Loucy (cell line): ENCODE data around the gene KDM5A.
"Not testable (repeated sequence)": the region's sequence is repeated elsewhere in the genome, so short reads cannot be mapped to it uniquely, and the experiment has no call there.

Experiments
- H2AFZ ChIP-seq: fragments of 200-600 bp; sonication (generic); 2 replicates; pipeline ENCODE4 v1.6.0; 2016; ENCODE audit warnings: antibody characterized with exemption, mild to moderate bottlenecking, low read length, moderate library complexity
- H3F3A ChIP-seq: fragments of 200-600 bp; 2 replicates; pipeline ENCODE4 v1.6.0; 2016; ENCODE audit warnings: antibody characterized with exemption, low read depth, mild to moderate bottlenecking
- H3K27me3 ChIP-seq: fragments of 200-600 bp; sonication (generic); 2 replicates; pipeline ENCODE4 v1.6.1; 2014; ENCODE audit warnings: low read length, mild to moderate bottlenecking; ENCODE audit not compliant: insufficient read depth, poor library complexity, severe bottlenecking
- H3K36me3 ChIP-seq: fragments of 200-600 bp; sonication (generic); 2 replicates; pipeline ENCODE4 v1.6.1; 2016; ENCODE audit warnings: low read length; ENCODE audit not compliant: insufficient read depth
- H3K4me1 ChIP-seq: fragments of 200-600 bp; sonication (generic); 2 replicates; pipeline ENCODE4 v1.5.1; 2014; ENCODE audit warnings: low read length, mild to moderate bottlenecking; ENCODE audit not compliant: insufficient read depth, poor library complexity, severe bottlenecking
- H3K4me2 ChIP-seq: fragments of 200-600 bp; sonication (generic); 2 replicates; pipeline ENCODE4 v1.6.0; 2014; ENCODE audit warnings: antibody characterized with exemption, low read length, low read depth, mild to moderate bottlenecking; ENCODE audit not compliant: poor library complexity, severe bottlenecking
- H3K4me3 ChIP-seq: fragments of 200-600 bp; sonication (generic); 2 replicates; pipeline ENCODE4 v1.5.1; 2014; ENCODE audit warnings: low read length, mild to moderate bottlenecking, mixed read lengths; ENCODE audit not compliant: poor library complexity, severe bottlenecking
- H3K79me2 ChIP-seq: fragments of 200-600 bp; sonication (generic); 2 replicates; pipeline ENCODE4 v1.6.1; 2014; ENCODE audit warnings: low read length; ENCODE audit not compliant: insufficient read depth
- H3K9ac ChIP-seq: fragments of 200-600 bp; sonication (generic); 2 replicates; pipeline ENCODE4 v1.6.0; 2014; ENCODE audit warnings: mild to moderate bottlenecking, low read depth, low read length, moderate library complexity; ENCODE audit not compliant: poor library complexity, severe bottlenecking
- H3K9me2 ChIP-seq: fragments of 200-600 bp; sonication (generic); replicated peaks from 2 replicates; pipeline ENCODE4 v1.6.1; 2016; ENCODE audit warnings: low read depth, low read length, mixed read lengths
- H3K9me3 ChIP-seq: fragments of 200-600 bp; sonication (generic); 2 replicates; pipeline ENCODE4 v1.6.1; 2014; ENCODE audit warnings: mild to moderate bottlenecking, antibody characterized with exemption, low read length, low read depth; ENCODE audit not compliant: insufficient read depth
- H4K20me1 ChIP-seq: fragments of 200-600 bp; sonication (generic); 2 replicates; pipeline ENCODE4 v1.6.0; 2014; ENCODE audit warnings: antibody characterized with exemption, low read length, mild to moderate bottlenecking; ENCODE audit not compliant: insufficient read depth, poor library complexity, severe bottlenecking
- CTCF ChIP-seq: fragments of 200-600 bp; sonication (generic); conservative IDR thresholded peaks from 2 replicates; pipeline ENCODE4 v1.5.1; 2014; ENCODE audit warnings: mild to moderate bottlenecking, antibody characterized with exemption, low read length
- EZH2phosphoT487 ChIP-seq: fragments of 200-600 bp; IDR thresholded peaks from 2 replicates; pipeline ENCODE4 v1.6.1; 2018; ENCODE audit warnings: antibody characterized with exemption, mild to moderate bottlenecking, moderate library complexity, borderline replicate concordance

KDM5A gene

GRCh38 chr12:343036-343435 lies 46.1 kb downstream of the KDM5A start:
- H4K20me1 ChIP-seq, H3K27me3 ChIP-seq, H3F3A ChIP-seq, H3K4me1 ChIP-seq, H3K4me2 ChIP-seq, H2AFZ ChIP-seq, H3K9me3 ChIP-seq, H3K9ac ChIP-seq, H3K4me3 ChIP-seq, H3K9me2 ChIP-seq: not testable (repeated sequence)
- Histone ChIP-seq H3K79me2 (peaks cover 62% of the 10 kb centered on the region), H3K36me3 (peaks cover 70% of the 10 kb centered on the region; the same call in 1 of the 2 replicates)

- Histone ChIP-seq H3K4me1 (no peaks in the 10 kb centered on the region), H3K9me2 (no peaks in the 10 kb centered on the region), H3K36me3 (peaks cover 85% of the 10 kb centered on the region), H3K4me3 (no peak overlapping the region), H3K27me3 (no peaks in the 10 kb centered on the region), H4K20me1 (no peaks in the 10 kb centered on the region), H3F3A (0 out of 2 replicates have a peak, but pooled peaks cover under 1% of the 10 kb centered on the region), H3K79me2 (peaks cover 36% of the 10 kb centered on the region), H3K9me3 (peaks cover 2% of the 10 kb centered on the region; the same call in 1 of the 2 replicates), H3K4me2 (no peak overlapping the region), H3K9ac (no peak overlapping the region), H2AFZ (no peak overlapping the region)
- TF ChIP-seq CTCF (no peak), EZH2phosphoT487 (no peak)
These were observed 52.1 kb downstream of the KDM5A start for GRCh38 chr12:337039-337438.

GRCh38 chr12:334125-334524 lies 55.0 kb downstream of the KDM5A start:
- Histone ChIP-seq H3K27me3 (no peaks in the 10 kb centered on the region), H3K9ac (no peak overlapping the region), H3K36me3 (peaks cover 84% of the 10 kb centered on the region), H2AFZ (no peak overlapping the region), H3K4me2 (no peak overlapping the region), H3K9me2 (no peaks in the 10 kb centered on the region), H4K20me1 (no peaks in the 10 kb centered on the region), H3K9me3 (no peaks in the 10 kb centered on the region), H3F3A (0 out of 2 replicates have a peak, but pooled peaks cover 4% of the 10 kb centered on the region), H3K4me1 (no peaks in the 10 kb centered on the region), H3K4me3 (no peak overlapping the region), H3K79me2 (peaks cover 9% of the 10 kb centered on the region)
- TF ChIP-seq CTCF: no peak
- TF ChIP-seq EZH2phosphoT487: no peak

GRCh38 chr12:332581-333205 lies 56.4 kb downstream of the KDM5A start:
- Histone ChIP-seq H3K27me3 (no peaks in the 10 kb centered on the region), H3K4me1 (no peaks in the 10 kb centered on the region), H3K9ac (no peak overlapping the region), H3K9me2 (no peaks in the 10 kb centered on the region), H3F3A (0 out of 2 replicates have a peak, but pooled peaks cover 4% of the 10 kb centered on the region), H3K79me2 (no peaks in the 10 kb centered on the region; the same call in none of the 2 replicates), H3K4me3 (no peak overlapping the region), H3K4me2 (no peak overlapping the region), H2AFZ (no peak overlapping the region), H4K20me1 (no peaks in the 10 kb centered on the region), H3K36me3 (peaks cover 84% of the 10 kb centered on the region), H3K9me3 (no peaks in the 10 kb centered on the region)
- no peak for TF ChIP-seq CTCF
- TF ChIP-seq EZH2phosphoT487: no peak
